RWPE2 (cell line): ENCODE measurements around the gene CNTNAP4.

ENCODE experiments used
- ATAC-seq: fragments of 200-7000 bp; cut with Tn5 transposase; 3 replicates; pipeline ENCODE4 v1.9.1; 2021; ENCODE audit warnings: low read depth
- DNase-seq: peaks from one replicate; pipeline ENCODE4 v3.0.0-alpha.2; 2020; ENCODE audit warnings: low spot score
- H3K27ac ChIP-seq: fragments of 450-650 bp; 2 replicates; pipeline ENCODE4 v1.5.1; 2017; ENCODE audit warnings: mild to moderate bottlenecking; ENCODE audit not compliant: poor library complexity, severe bottlenecking
- H3K27me3 ChIP-seq: fragments of 250-450 bp; sonication (Bioruptor Pico); 2 replicates; pipeline ENCODE4 v1.5.1; 2021; ENCODE audit warnings: mild to moderate bottlenecking, moderate library complexity; ENCODE audit not compliant: insufficient read depth, poor library complexity, severe bottlenecking
- H3K36me3 ChIP-seq: fragments of 250-450 bp; sonication (Bioruptor Pico); 2 replicates; pipeline ENCODE4 v1.5.1; 2020; ENCODE audit warnings: low read depth, mild to moderate bottlenecking, moderate library complexity
- H3K4me1 ChIP-seq: fragments of 250-450 bp; sonication (Bioruptor Pico); 2 replicates; pipeline ENCODE4 v1.5.1; 2021; ENCODE audit warnings: mild to moderate bottlenecking, moderate library complexity; ENCODE audit not compliant: insufficient read depth, poor library complexity, severe bottlenecking
- H3K4me3 ChIP-seq: fragments of 250-450 bp; sonication (Bioruptor Pico); 2 replicates; pipeline ENCODE4 v1.5.1; 2021; ENCODE audit warnings: mild to moderate bottlenecking, moderate library complexity; ENCODE audit not compliant: severe bottlenecking
- H3K9me3 ChIP-seq: fragments of 250-450 bp; sonication (Bioruptor Pico); 2 replicates; pipeline ENCODE4 v1.5.1; 2021; ENCODE audit warnings: mild to moderate bottlenecking, moderate library complexity; ENCODE audit not compliant: severe bottlenecking
- TF ChIP-seq, protein P1 (sequence below): fragments of 450-650 bp; IDR thresholded peaks from one replicate; pipeline ENCODE4 v1.5.1; 2017; ENCODE audit warnings: mild to moderate bottlenecking, moderate library complexity; ENCODE audit not compliant: poor library complexity, severe bottlenecking

CNTNAP4 gene

DNA sequence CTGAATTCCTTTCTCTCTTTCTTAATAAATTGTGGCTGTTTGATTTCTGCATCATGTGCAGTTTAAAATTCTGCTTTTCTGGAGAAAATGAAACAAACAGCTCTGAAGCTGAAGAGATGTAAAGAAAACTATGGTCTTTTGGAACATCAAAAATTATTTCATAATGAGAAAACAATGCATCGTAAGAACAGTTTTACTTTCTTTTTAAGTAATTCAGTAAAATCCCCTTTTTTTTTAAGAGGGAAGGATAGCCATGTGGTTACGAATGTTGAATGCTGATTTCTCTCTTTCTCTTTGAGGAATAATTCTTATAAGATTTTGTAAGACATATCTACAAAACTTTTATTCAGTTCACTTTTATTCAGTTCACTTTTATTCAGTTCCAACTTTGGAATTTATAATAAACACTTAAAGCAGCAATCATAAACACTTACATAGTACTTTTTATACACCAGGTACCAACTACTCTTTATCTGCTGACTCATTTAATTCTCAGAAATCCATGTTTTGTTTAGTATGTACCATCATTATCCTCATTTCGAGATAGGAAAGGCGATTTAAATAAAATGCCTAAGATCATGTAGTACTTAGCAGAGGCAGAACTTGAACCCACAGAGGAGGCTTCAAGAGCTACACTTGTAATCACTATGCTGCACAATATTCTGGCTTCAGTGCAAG is 26.6 kb downstream of the CNTNAP4 start:
- no peak for DNase-seq
- H3K4me3 ChIP-seq, result no peak overlapping the region
- TF ChIP-seq, protein P1, sequence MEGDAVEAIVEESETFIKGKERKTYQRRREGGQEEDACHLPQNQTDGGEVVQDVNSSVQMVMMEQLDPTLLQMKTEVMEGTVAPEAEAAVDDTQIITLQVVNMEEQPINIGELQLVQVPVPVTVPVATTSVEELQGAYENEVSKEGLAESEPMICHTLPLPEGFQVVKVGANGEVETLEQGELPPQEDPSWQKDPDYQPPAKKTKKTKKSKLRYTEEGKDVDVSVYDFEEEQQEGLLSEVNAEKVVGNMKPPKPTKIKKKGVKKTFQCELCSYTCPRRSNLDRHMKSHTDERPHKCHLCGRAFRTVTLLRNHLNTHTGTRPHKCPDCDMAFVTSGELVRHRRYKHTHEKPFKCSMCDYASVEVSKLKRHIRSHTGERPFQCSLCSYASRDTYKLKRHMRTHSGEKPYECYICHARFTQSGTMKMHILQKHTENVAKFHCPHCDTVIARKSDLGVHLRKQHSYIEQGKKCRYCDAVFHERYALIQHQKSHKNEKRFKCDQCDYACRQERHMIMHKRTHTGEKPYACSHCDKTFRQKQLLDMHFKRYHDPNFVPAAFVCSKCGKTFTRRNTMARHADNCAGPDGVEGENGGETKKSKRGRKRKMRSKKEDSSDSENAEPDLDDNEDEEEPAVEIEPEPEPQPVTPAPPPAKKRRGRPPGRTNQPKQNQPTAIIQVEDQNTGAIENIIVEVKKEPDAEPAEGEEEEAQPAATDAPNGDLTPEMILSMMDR, result no peak
- no peak overlapping the region for H3K27ac ChIP-seq
- no peak for ATAC-seq
- no peaks in the 10 kb centered on the region for H3K36me3 ChIP-seq
- peaks cover 25% of the 10 kb centered on the region for H3K27me3 ChIP-seq
- H3K4me1 ChIP-seq, result no peaks in the 10 kb centered on the region
- no peaks in the 10 kb centered on the region for H3K9me3 ChIP-seq

- Histone ChIP-seq H3K9me3 (no peaks in the 10 kb centered on the region), H3K36me3 (no peaks in the 10 kb centered on the region), H3K27ac (no peak overlapping the region), H3K4me3 (no peak overlapping the region), H3K27me3 (peaks cover 20% of the 10 kb centered on the region), H3K4me1 (no peaks in the 10 kb centered on the region)
- TF ChIP-seq, protein P1, result no peak
- no peak for DNase-seq
- ATAC-seq, result no peak
Observed at GRCh38 chr16:76309639-76310335, 32.6 kb downstream of the CNTNAP4 start.

- ATAC-seq (no peak), DNase-seq (no peak)
- TF ChIP-seq, protein P1, result no peak
- no peaks in the 10 kb centered on the region for H3K4me1 ChIP-seq
- H3K27ac ChIP-seq, result no peak overlapping the region
- H3K4me3 ChIP-seq, result no peak overlapping the region
- H3K9me3 ChIP-seq, result no peaks in the 10 kb centered on the region
- H3K36me3 ChIP-seq, result no peaks in the 10 kb centered on the region
- H3K27me3 ChIP-seq, result peaks cover 8% of the 10 kb centered on the region
Observed at GRCh38 chr16:76311260-76311659, 34.1 kb downstream of the CNTNAP4 start.

- no peaks in the 10 kb centered on the region for H3K4me1 ChIP-seq
- H3K36me3 ChIP-seq, result no peaks in the 10 kb centered on the region
- no peak overlapping the region for H3K4me3 ChIP-seq
- DNase-seq, result no peak
- no peak overlapping the region for H3K27ac ChIP-seq
- H3K9me3 ChIP-seq, result no peaks in the 10 kb centered on the region
- no peaks in the 10 kb centered on the region for H3K27me3 ChIP-seq
- ATAC-seq, result no peak
- TF ChIP-seq, protein P1, result no peak
Observed at GRCh38 chr16:76318565-76318964, 41.4 kb downstream of the CNTNAP4 start.

DNA sequence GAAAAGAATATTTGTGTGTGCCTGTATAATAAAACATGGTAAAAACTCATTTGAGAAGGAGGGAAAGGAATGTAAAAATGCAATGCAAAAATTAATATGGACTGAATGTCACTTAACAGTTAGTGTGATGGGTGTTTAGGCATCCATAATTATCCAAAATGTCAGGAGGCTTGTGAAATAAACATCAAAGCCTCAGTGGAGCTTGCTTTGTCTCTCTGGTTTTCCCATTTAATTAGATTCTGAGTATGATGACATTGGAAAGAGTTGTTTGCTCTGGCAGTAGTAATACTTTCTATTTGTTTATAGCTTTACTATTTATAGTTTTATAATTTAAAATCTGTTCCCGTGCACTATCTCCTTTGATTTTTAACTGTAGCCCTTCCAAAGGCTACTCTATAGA is 51.9 kb downstream of the CNTNAP4 start:
- Histone ChIP-seq H3K4me3 (no peak overlapping the region), H3K9me3 (no peaks in the 10 kb centered on the region), H3K27me3 (peaks cover 8% of the 10 kb centered on the region), H3K36me3 (no peaks in the 10 kb centered on the region), H3K4me1 (peaks cover 4% of the 10 kb centered on the region), H3K27ac (no peak overlapping the region)
- ATAC-seq (no peak), DNase-seq (no peak)
- TF ChIP-seq, protein P1, result no peak
